GM23248 (cell line): ENCODE measurements around the gene PSMC2. TPM values are rescaled to one million over a fixed set of nuclear protein-coding genes. Genes with fewer than 3 reads are reported as not detected.

ENCODE experiments used
- DNase-seq: peaks from one replicate; pipeline ENCODE4 v3.0.0-alpha.2; 2015
- H2AFZ ChIP-seq: fragments of 200-600 bp; sonication (generic); 2 replicates; pipeline ENCODE4 v1.6.1; 2016; ENCODE audit warnings: antibody characterized with exemption
- H3F3A ChIP-seq: fragments of 200-600 bp; sonication (generic); 2 replicates; pipeline ENCODE4 v1.6.1; 2016; ENCODE audit warnings: mild to moderate bottlenecking, antibody characterized with exemption, mixed run types; ENCODE audit not compliant: insufficient read depth
- H3K27ac ChIP-seq: fragments of 200-600 bp; sonication (generic); 2 replicates; pipeline ENCODE4 v1.5.1; 2016; ENCODE audit warnings: mild to moderate bottlenecking
- H3K27me3 ChIP-seq: fragments of 200-600 bp; sonication (generic); replicated peaks from 2 replicates; pipeline ENCODE4 v1.6.1; 2016; ENCODE audit warnings: mild to moderate bottlenecking; ENCODE audit not compliant: insufficient read depth
- H3K36me3 ChIP-seq: fragments of 200-600 bp; sonication (generic); 2 replicates; pipeline ENCODE4 v1.6.1; 2016; ENCODE audit warnings: low read depth, mild to moderate bottlenecking
- H3K4me1 ChIP-seq: fragments of 200-600 bp; sonication (generic); 2 replicates; pipeline ENCODE4 v1.6.1; 2016; ENCODE audit warnings: mild to moderate bottlenecking; ENCODE audit not compliant: insufficient read depth
- H3K4me2 ChIP-seq: fragments of 200-600 bp; sonication (generic); one replicate; pipeline ENCODE4 v1.6.1; 2016; ENCODE audit warnings: mild to moderate bottlenecking; ENCODE audit not compliant: unreplicated experiment
- H3K4me3 ChIP-seq: fragments of 200-600 bp; sonication (generic); 2 replicates; pipeline ENCODE4 v1.5.1; 2016; ENCODE audit warnings: mild to moderate bottlenecking
- H3K79me2 ChIP-seq: fragments of 200-600 bp; sonication (generic); 2 replicates; pipeline ENCODE4 v1.6.1; 2016; ENCODE audit warnings: mild to moderate bottlenecking; ENCODE audit not compliant: insufficient read depth
- H3K9ac ChIP-seq: fragments of 200-600 bp; sonication (generic); 2 replicates; pipeline ENCODE4 v1.6.1; 2016; ENCODE audit warnings: mild to moderate bottlenecking
- H3K9me2 ChIP-seq: fragments of 200-600 bp; sonication (generic); 2 replicates; pipeline ENCODE4 v1.6.1; 2016; ENCODE audit warnings: mixed run types, mild to moderate bottlenecking, moderate library complexity; ENCODE audit not compliant: insufficient read depth
- H3K9me3 ChIP-seq: fragments of 200-600 bp; sonication (generic); one replicate; pipeline ENCODE4 v1.6.1; 2017; ENCODE audit warnings: low read depth
- H4K20me1 ChIP-seq: fragments of 200-600 bp; sonication (generic); 2 replicates; pipeline ENCODE4 v1.6.0; 2016; ENCODE audit not compliant: insufficient read depth
- EZH2 ChIP-seq: fragments of 200-600 bp; sonication (generic); IDR thresholded peaks from 2 replicates; pipeline ENCODE4 v1.6.1; 2018; ENCODE audit warnings: antibody characterized with exemption, mild to moderate bottlenecking; ENCODE audit not compliant: insufficient read depth, poor library complexity, severe bottlenecking
- EZH2phosphoT487 ChIP-seq: fragments of 200-600 bp; sonication (generic); IDR thresholded peaks from 2 replicates; pipeline ENCODE4 v1.6.1; 2018; ENCODE audit warnings: antibody characterized with exemption, moderate library complexity, mild to moderate bottlenecking, low read depth; ENCODE audit not compliant: insufficient read depth
- WGBS, 2 experiments: methylation state at CpG; one replicate each; pipeline ENCODE4 v1.1.6; 2015 to 2017; ENCODE audit warnings: low lambda C conversion rate in 2 of 2, low coverage in 1 of 2; ENCODE audit errors: missing lambda C conversion rate in 2 of 2; 5-methylcytosine and 5-hydroxymethylcytosine counted together
- in situ Hi-C: fragments of 300-500 bp; cut with MboI; formaldehyde crosslinking; loops from 2 replicates; pipeline ENCODE4 v1.15.0; 2020
- polyA plus RNA-seq: library from polyadenylated mRNA; unstranded; fragments of >200 nt; fragmentation: Nextera tagmentation; extraction: Ambion mirVana; gene quantifications from 2 replicates; pipeline ENCODE4 v1.2.1, GENCODE V29; 2016
- total RNA-seq: library from RNA; depleted of rRNA; stranded (reverse); fragments of >200 nt; shearing (Covaris generic); gene quantifications from 2 replicates; pipeline ENCODE4 v1.2.3, GENCODE V29; 2014

PSMC2 gene
- total and polyA plus RNA-seq, 2 experiments from 2014 or later: 118 to 173 TPM

- H3K4me1 ChIP-seq: peaks cover 36% of the 10 kb centered on the region
- H3F3A ChIP-seq: peaks cover 14% of the 10 kb centered on the region; the same call in 1 of the 2 replicates
- 45 to 50% methylated on average over 2 of the region's 2 CpGs for WGBS, 2 experiments
- no peak overlapping the region for H2AFZ ChIP-seq
- H3K79me2 ChIP-seq: peaks cover 97% of the 10 kb centered on the region
- H3K4me3 ChIP-seq: peak overlapping the region; percentile 92
- no peaks in the 10 kb centered on the region for H3K9me3 ChIP-seq
- H3K9me2 ChIP-seq: no peaks in the 10 kb centered on the region
- H3K27me3 ChIP-seq: no peaks in the 10 kb centered on the region
- peak overlapping the region; percentile 98 for H3K9ac ChIP-seq
- peaks cover 7% of the 10 kb centered on the region for H3K36me3 ChIP-seq
- in situ Hi-C loops: no loop called here
- DNase-seq: no peak
- no peak overlapping the region for H3K27ac ChIP-seq
- H4K20me1 ChIP-seq: 0 out of 2 replicates have a peak, but pooled peaks cover 6% of the 10 kb centered on the region
- peak overlapping the region; percentile 95 for H3K4me2 ChIP-seq
- TF ChIP-seq EZH2 (no peak), EZH2phosphoT487 (no peak)
These were observed 1.5 kb downstream of the PSMC2 start for GRCh38 chr7:103348959-103349358.

GRCh38 chr7:103349805-103350204 lies 2.4 kb downstream of the PSMC2 start:
- no peaks in the 10 kb centered on the region for H3K27me3 ChIP-seq
- in situ Hi-C loops: no loop called here
- 18 to 29% methylated on average over 1 of the region's 1 CpG for WGBS, 2 experiments

GRCh38 chr7:103369432-103369831 lies 22.0 kb downstream of the PSMC2 start:
- Histone ChIP-seq H3K4me2 (no peak overlapping the region), H3K27me3 (no peaks in the 10 kb centered on the region), H2AFZ (no peak overlapping the region), H3K79me2 (no peaks in the 10 kb centered on the region), H4K20me1 (no peaks in the 10 kb centered on the region), H3K4me1 (no peaks in the 10 kb centered on the region), H3K9ac (no peak overlapping the region), H3F3A (peaks cover 25% of the 10 kb centered on the region), H3K36me3 (peaks cover 47% of the 10 kb centered on the region), H3K4me3 (no peak overlapping the region), H3K27ac (no peak overlapping the region), H3K9me2 (no peaks in the 10 kb centered on the region), H3K9me3 (no peaks in the 10 kb centered on the region)
- TF ChIP-seq EZH2phosphoT487: no peak
- no peak for TF ChIP-seq EZH2
- no peak for DNase-seq
- in situ Hi-C loops: no loop called here
- 92% methylated on average over 5 of the region's 5 CpGs for WGBS, 2 experiments

More at GRCh38 chr7:103349805-103350204, 2.4 kb downstream of the PSMC2 start:
- Histone ChIP-seq H3K9me3 (no peaks in the 10 kb centered on the region), H3K9ac (no peak overlapping the region; the same call in 1 of the 2 replicates), H3K4me1 (peaks cover 36% of the 10 kb centered on the region), H3K79me2 (peaks cover 97% of the 10 kb centered on the region), H3K4me3 (peak overlapping the region; percentile 92), H3K4me2 (peak overlapping the region; percentile 95), H3F3A (peaks cover 14% of the 10 kb centered on the region; the same call in 1 of the 2 replicates), H3K27ac (no peak overlapping the region), H3K36me3 (peaks cover 9% of the 10 kb centered on the region), H4K20me1 (0 out of 2 replicates have a peak, but pooled peaks cover 6% of the 10 kb centered on the region), H2AFZ (no peak overlapping the region), H3K9me2 (no peaks in the 10 kb centered on the region)
- no peak for DNase-seq
- TF ChIP-seq EZH2 (no peak), EZH2phosphoT487 (no peak)

- H4K20me1 ChIP-seq: no peaks in the 10 kb centered on the region
- H3K27ac ChIP-seq: no peak overlapping the region
- no peak overlapping the region for H3K4me3 ChIP-seq
- H3K36me3 ChIP-seq: peaks cover 6% of the 10 kb centered on the region
- H3K9me2 ChIP-seq: no peaks in the 10 kb centered on the region
- DNase-seq: no peak
- H3K9ac ChIP-seq: no peak overlapping the region
- 52 to 57% methylated on average over 6 of the region's 6 CpGs for WGBS, 2 experiments
- no peaks in the 10 kb centered on the region for H3K9me3 ChIP-seq
- H3K27me3 ChIP-seq: no peaks in the 10 kb centered on the region
- in situ Hi-C loops: no loop called here
- H3K4me1 ChIP-seq: no peaks in the 10 kb centered on the region
- H3K79me2 ChIP-seq: no peaks in the 10 kb centered on the region
- H3F3A ChIP-seq: peaks cover 7% of the 10 kb centered on the region; the same call in 1 of the 2 replicates
- H3K4me2 ChIP-seq: no peak overlapping the region
- no peak for TF ChIP-seq EZH2
- TF ChIP-seq EZH2phosphoT487: no peak
- H2AFZ ChIP-seq: no peak overlapping the region
These were observed 26.6 kb downstream of the PSMC2 start for GRCh38 chr7:103373866-103374643.
